OCI-LY7 (cell line): ENCODE data around the gene NALCN.

Source experiments
- CTCF ChIP-seq: fragments of 200-600 bp; sonication (generic); conservative IDR thresholded peaks from 2 replicates; pipeline ENCODE4 v1.5.1; 2014; ENCODE audit warnings: mild to moderate bottlenecking, antibody characterized with exemption, low read length, moderate library complexity, mixed read lengths
- EZH2phosphoT487 ChIP-seq: fragments of 200-600 bp; sonication (generic); IDR thresholded peaks from 2 replicates; pipeline ENCODE4 v1.6.1; 2018; ENCODE audit warnings: low read depth, borderline replicate concordance, mild to moderate bottlenecking, mixed run types, antibody characterized with exemption, low read length, moderate library complexity, mixed read lengths

GRCh38 chr13:101150998-101151397, 265.3 kb downstream of the NALCN start:
- TF ChIP-seq CTCF: no peak
- TF ChIP-seq EZH2phosphoT487: no peak
